ENCODE data around the gene ADGRA3. TPM values are rescaled to one million over a fixed set of nuclear protein-coding genes. Genes with fewer than 3 reads are reported as not detected.

Gene ADGRA3
- total RNA-seq, 1 experiment from 2014 or later: 56.5 TPM

- no peaks in the 10 kb centered on the region for H3K23me2 ChIP-seq (ENCODE audit: insufficient read length, low read depth, low read length, poor library complexity, severe bottlenecking)
- Mint-ChIP-seq H3K36me3 (ENCODE audit: insufficient read depth in 1 of 3, low read depth in 3 of 3) (peaks cover 27 to 35% (median 33%) of the 10 kb centered on the region in 3 experiments), H3K27ac (no peak overlapping the region), H3K9me3 (no peaks in the 10 kb centered on the region; a peak in 1 of 5 replicates), H3K4me1 (peaks cover 13% of the 10 kb centered on the region in 2 experiments), H3K4me3 (no peak overlapping the region), H3K27me3 (ENCODE audit: low read depth) (no peaks in the 10 kb centered on the region)
- no peak overlapping the region for H2BK12ac ChIP-seq (ENCODE audit: insufficient read length, low read depth, low read length)
- peaks cover 2% of the 10 kb centered on the region; the same call in 1 of the 2 replicates for H3K79me2 ChIP-seq (ENCODE audit: insufficient read depth, low read length)
- no peak overlapping the region for H3K18ac ChIP-seq (ENCODE audit: insufficient read length, low read depth, low read length)
- H4K91ac ChIP-seq (ENCODE audit: insufficient read length, low read depth, low read length): no peak overlapping the region
- no peak for DNase-seq
- no peak overlapping the region for H3K9ac ChIP-seq (ENCODE audit: extremely low read depth, insufficient read length, low read length)
- H2BK15ac ChIP-seq (ENCODE audit: low read depth, low read length): no peak overlapping the region
- no peak overlapping the region for H3K14ac ChIP-seq (ENCODE audit: insufficient read depth, low read length)
- H3K56ac ChIP-seq (ENCODE audit: insufficient read length, low read depth, low read length): no peak overlapping the region
- H2AK5ac ChIP-seq (ENCODE audit: insufficient read length, low read length): no peak overlapping the region
- no peak overlapping the region for H2BK5ac ChIP-seq (ENCODE audit: insufficient read length, low read length)
- H3K9me3 ChIP-seq (ENCODE audit: control insufficient read depth, low read depth, low read length): no peaks in the 10 kb centered on the region
- H2BK120ac ChIP-seq (ENCODE audit: low read depth, low read length, poor library complexity, severe bottlenecking): no peak overlapping the region
- H3T11ph ChIP-seq (ENCODE audit: low read length): no peak overlapping the region
- no peak overlapping the region for H4K5ac ChIP-seq (ENCODE audit: insufficient read length, low read depth, low read length)
- H3K79me1 ChIP-seq (ENCODE audit: insufficient read depth, low read depth, low read length, poor library complexity, severe bottlenecking): peaks cover 3% of the 10 kb centered on the region
- no peaks in the 10 kb centered on the region for H3K4me1 ChIP-seq (ENCODE audit: insufficient read depth, low read length)
- H3K27ac ChIP-seq (ENCODE audit: insufficient read length, low read depth, low read length): no peak overlapping the region
- no CpG with 5 or more reads among the region's 4 CpGs for WGBS (ENCODE audit: extremely low coverage, insufficient read length, low lambda C conversion rate)
- TF ChIP-seq CTCF (conservative IDR thresholded peaks at IDR 0.05): no peak
- H2BK20ac ChIP-seq (ENCODE audit: low read depth, low read length, poor library complexity, severe bottlenecking): no peak overlapping the region
- H4K20me1 ChIP-seq (ENCODE audit: control insufficient read depth, insufficient read depth, insufficient read length): no peaks in the 10 kb centered on the region
- H4K8ac ChIP-seq (replicated peaks; ENCODE audit: insufficient read length, low read depth, low read length): no peak overlapping the region
- no peak overlapping the region for H3K4ac ChIP-seq (ENCODE audit: low read depth, low read length)
- H3K4me2 ChIP-seq (ENCODE audit: insufficient read depth, insufficient read length, low read length): no peak overlapping the region
- H3K27me3 ChIP-seq (ENCODE audit: insufficient read depth, low read length): no peaks in the 10 kb centered on the region
- H3K23ac ChIP-seq (ENCODE audit: insufficient read length, low read depth, low read length): no peak overlapping the region
- no peak overlapping the region for H2AFZ ChIP-seq (ENCODE audit: low read length)
These were observed 50.5 kb downstream of the ADGRA3 start for GRCh38 chr4:22465349-22465748.

Data from H9 (cell line).